T-cell (primary cell): ENCODE measurements around the gene ARHGEF18. TPM values are rescaled to one million over a fixed set of nuclear protein-coding genes. Genes with fewer than 3 reads are reported as not detected.
"Not testable (repeated sequence)": the region's sequence is repeated elsewhere in the genome, so short reads cannot be mapped to it uniquely, and the experiment has no call there.

ENCODE experiments used
- ATAC-seq, 4 experiments: fragments of 200-7000 bp in 3 of 4; fragments of 150-1000 bp in 1 of 4; cut with Tn5 transposase; replicated peaks in 1 of 4; 1 replicate in 3 of 4; 2 replicates in 1 of 4; pipeline ENCODE4 v1.10.0; 2021; ENCODE audit warnings: moderate library complexity in 3 of 4, mild to moderate bottlenecking in 2 of 4, moderate number of reproducible peaks in 1 of 4
- CTCF ChIA-PET, 2 donors: fragments of 300-600 bp; sonication (Branson Sonifier 250); formaldehyde crosslinking; loops; one replicate each; lab custom pipeline; 2022; ENCODE audit warnings: antibody characterized with exemption in 2 of 2; lab: Charles Lee
- POLR2A ChIA-PET, 2 donors: fragments of 300-600 bp; sonication (Branson Sonifier 250); formaldehyde crosslinking; loops; one replicate each; lab custom pipeline; 2022; ENCODE audit warnings: antibody characterized with exemption in 2 of 2; lab: Charles Lee
- DNase-seq, 35 experiments: peaks; one replicate each; pipeline versions ENCODE4 v3.0.0 to v3.0.0-alpha.2; 2013 to 2023
- H3K27ac ChIP-seq: one replicate; pipeline ENCODE4 v1.5.1; 2013; ENCODE audit warnings: low read length
- H3K27me3 ChIP-seq, 2 experiments: replicated peaks in 1 of 2; 1 replicate in 1 of 2; 2 replicates in 1 of 2; pipeline versions ENCODE4 v1.6.1 to v1.7.0; 2013; ENCODE audit warnings: low read length in 1 of 2, mixed read lengths in 1 of 2; ENCODE audit not compliant: control insufficient read depth in 2 of 2, insufficient read depth in 2 of 2; ENCODE audit errors: extremely low read depth in 1 of 2
- H3K36me3 ChIP-seq, 2 donors: 1 replicate in 1 of 2; 2 replicates in 1 of 2; pipeline versions ENCODE4 v1.6.1 to v1.7.0; 2013; ENCODE audit warnings: low read length in 1 of 2; ENCODE audit not compliant: control insufficient read depth in 2 of 2, insufficient read depth in 1 of 2; ENCODE audit errors: extremely low read depth in 1 of 2
- H3K4me1 ChIP-seq, 2 experiments: 1 replicate in 1 of 2; 2 replicates in 1 of 2; pipeline versions ENCODE4 v1.6.1 to v1.7.0; 2013; ENCODE audit warnings: low read length in 2 of 2, mixed read lengths in 1 of 2; ENCODE audit not compliant: insufficient read depth in 2 of 2, control insufficient read depth in 1 of 2; ENCODE audit errors: extremely low read depth in 1 of 2
- H3K4me3 ChIP-seq, 2 donors: 1 replicate in 1 of 2; 2 replicates in 1 of 2; pipeline versions ENCODE4 v1.5.1 to v1.7.0; 2013; ENCODE audit warnings: mild to moderate bottlenecking in 2 of 2, low read length in 1 of 2, moderate library complexity in 1 of 2; ENCODE audit not compliant: control insufficient read depth in 1 of 2; ENCODE audit errors: extremely low read depth in 1 of 2
- H3K9me3 ChIP-seq: 2 replicates; pipeline ENCODE4 v1.7.0; 2013
- H3K27ac Mint-ChIP-seq, 2 donors: one replicate each; pipeline ENCODE4 v1.8.0; 2020 to 2021; ENCODE audit warnings: mild to moderate bottlenecking in 2 of 2, mixed read lengths in 2 of 2
- H3K27me3 Mint-ChIP-seq, 2 donors: one replicate each; pipeline ENCODE4 v1.8.0; 2021 to 2022; ENCODE audit warnings: mixed read lengths in 2 of 2
- H3K36me3 Mint-ChIP-seq: one replicate; pipeline ENCODE4 v1.8.0; 2021; ENCODE audit warnings: mixed read lengths
- H3K4me1 Mint-ChIP-seq, 3 donors: one replicate each; pipeline ENCODE4 v1.8.0; 2020 to 2022; ENCODE audit warnings: mixed read lengths in 3 of 3, mild to moderate bottlenecking in 1 of 3
- H3K4me3 Mint-ChIP-seq, 3 donors: one replicate each; pipeline ENCODE4 v1.8.0; 2020 to 2022; ENCODE audit warnings: mild to moderate bottlenecking in 3 of 3, mixed read lengths in 3 of 3, moderate library complexity in 3 of 3
- H3K9me3 Mint-ChIP-seq, 3 donors: one replicate each; pipeline ENCODE4 v1.8.0; 2020 to 2022; ENCODE audit warnings: mixed read lengths in 3 of 3
- WGBS: methylation state at CpG from one replicate; pipeline ENCODE4 v1.1.5; 2013; ENCODE audit warnings: missing lambda C conversion rate; ENCODE audit not compliant: insufficient coverage; 5-methylcytosine and 5-hydroxymethylcytosine counted together
- total RNA-seq, 35 experiments: library from RNA in 6 of 35; stranded (reverse) in 6 of 35; fragments of 120-200 nt in 1 of 35; gene quantifications; one replicate each; pipeline versions ENCODE4 v1.2.1 to v1.2.4 and lab custom pipeline; 2013 to 2026

The ARHGEF18 gene
- total RNA-seq (100 to 1,000 TPM; 111 to 145 (median 126) TPM), total RNA-seq (lab: John Stamatoyannopoulos, UW) (61.7 to 780 (median 486) reads per million in 29 experiments)
- total RNA-seq (2013) = 83.0 TPM

DNA sequence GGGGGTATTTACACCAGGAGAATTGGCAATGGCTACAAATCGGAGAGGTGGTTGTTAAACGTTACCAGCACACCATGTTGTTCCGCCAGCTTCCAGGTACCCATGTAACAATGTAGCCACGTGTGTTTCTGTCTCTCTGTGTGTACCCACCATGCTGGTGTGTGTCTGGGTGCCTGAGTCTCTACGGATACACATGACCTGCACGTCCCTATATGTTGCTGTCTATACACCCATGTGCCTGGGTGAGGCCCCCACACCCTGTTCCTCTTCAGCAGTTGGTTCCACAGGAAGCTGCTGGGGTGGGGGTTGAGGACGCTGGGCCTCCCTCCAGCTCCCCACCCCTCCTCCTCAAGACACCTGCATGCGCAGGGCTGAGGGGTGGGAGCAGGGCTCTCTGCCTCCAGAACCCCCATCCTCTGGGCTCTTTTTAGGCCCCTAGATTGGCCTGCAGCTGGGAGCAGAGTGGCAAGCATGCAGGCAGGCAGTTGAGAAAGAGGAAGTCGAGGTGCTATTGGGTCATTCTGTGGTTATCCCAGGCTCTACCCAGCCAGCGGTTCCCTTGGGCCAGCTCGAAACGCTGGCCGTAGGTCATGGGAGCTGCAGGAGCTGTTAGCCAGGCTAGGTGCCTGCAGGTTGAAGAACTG lies at the start of gene ARHGEF18:
TSS of gene ARHGEF18 (plus strand) at position 351 of the 644 bp plus-strand sequence. CDS start 13,954 bp downstream, outside the sequence.
- CTCF ChIA-PET = no interaction called here
- H3K9me3 Mint-ChIP-seq = peaks cover 3 to 6% (median 3%) of the 10 kb centered on the region in 3 donors
- Histone ChIP-seq H3K36me3 (peaks cover 0 to 7% of the 10 kb centered on the region in 2 donors), H3K4me1 (peaks cover 20 to 70% of the 10 kb centered on the region in 2 experiments), H3K9me3 (no peaks in the 10 kb centered on the region), H3K27ac (peak within 1 kb of the TSS; percentile 60), H3K4me3 (peak within 1 kb of the TSS; percentile 66 to 96), H3K27me3 (no peaks in the 10 kb centered on the region)
- WGBS = 2% methylated on average over 7 of the region's 13 CpGs
- peak; percentile 42 to 85 (median 66) for DNase-seq
- no peaks in the 10 kb centered on the region for H3K27me3 Mint-ChIP-seq
- POLR2A ChIA-PET = interaction anchor here (0.5 to 0.6 kb wide), 3 partner anchors 153 to 277 kb away, joined by 4 to 9 read pairs (median 7); no protein-coding TSS in a partner anchor
- H3K4me1 Mint-ChIP-seq = peaks cover 62 to 82% (median 77%) of the 10 kb centered on the region in 3 donors
- peaks cover 30% of the 10 kb centered on the region for H3K36me3 Mint-ChIP-seq
- peak within 1 kb of the TSS; percentile 99 to 100 (median 99) for H3K4me3 Mint-ChIP-seq
- H3K27ac Mint-ChIP-seq = peak within 1 kb of the TSS; percentile 99
- ATAC-seq = peak; percentile 70 to 80 (median 74)

DNA sequence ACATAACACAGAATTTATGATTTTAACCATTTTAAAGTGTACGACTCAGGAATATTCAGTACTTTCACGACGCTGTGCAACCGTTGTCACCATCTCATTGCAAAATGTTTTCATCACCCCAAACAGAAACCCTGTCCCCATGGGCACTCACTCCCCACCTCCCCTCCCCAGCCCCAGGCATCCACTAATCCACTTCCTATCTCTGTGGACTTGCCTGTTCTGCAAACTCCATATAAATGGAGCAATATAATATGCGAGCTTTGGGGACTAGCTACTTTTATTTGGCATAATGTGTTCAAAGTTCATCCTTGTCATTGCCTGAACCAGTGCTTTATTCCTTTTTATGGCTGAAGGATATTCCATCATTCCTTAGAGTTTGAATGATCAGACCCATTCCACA lies 47.2 kb upstream of the ARHGEF18 start:
- no peak overlapping the region for H3K4me3 Mint-ChIP-seq
- Histone ChIP-seq H3K4me3 (no peak overlapping the region), H3K27ac (no peak overlapping the region), H3K36me3 (no peaks in the 10 kb centered on the region), H3K9me3 (no peaks in the 10 kb centered on the region), H3K27me3 (peaks cover 0 to 25% of the 10 kb centered on the region in 2 experiments), H3K4me1 (no peaks in the 10 kb centered on the region)
- H3K27me3 Mint-ChIP-seq = peaks cover 9 to 21% of the 10 kb centered on the region in 2 donors
- no peaks in the 10 kb centered on the region for H3K36me3 Mint-ChIP-seq
- H3K4me1 Mint-ChIP-seq = peaks cover 0 to 5% (median 0%) of the 10 kb centered on the region in 3 donors
- H3K27ac Mint-ChIP-seq = no peak overlapping the region
- DNase-seq (no peak), ATAC-seq (no peak)
- POLR2A ChIA-PET = interaction anchor here (0.5 to 0.6 kb wide), 3 partner anchors 11 to 148 kb away, joined by 3 to 5 read pairs (median 3); no protein-coding TSS in a partner anchor
- 93% methylated on average over 4 of the region's 5 CpGs for WGBS
- CTCF ChIA-PET = no interaction called here
- no peaks in the 10 kb centered on the region for H3K9me3 Mint-ChIP-seq

DNA sequence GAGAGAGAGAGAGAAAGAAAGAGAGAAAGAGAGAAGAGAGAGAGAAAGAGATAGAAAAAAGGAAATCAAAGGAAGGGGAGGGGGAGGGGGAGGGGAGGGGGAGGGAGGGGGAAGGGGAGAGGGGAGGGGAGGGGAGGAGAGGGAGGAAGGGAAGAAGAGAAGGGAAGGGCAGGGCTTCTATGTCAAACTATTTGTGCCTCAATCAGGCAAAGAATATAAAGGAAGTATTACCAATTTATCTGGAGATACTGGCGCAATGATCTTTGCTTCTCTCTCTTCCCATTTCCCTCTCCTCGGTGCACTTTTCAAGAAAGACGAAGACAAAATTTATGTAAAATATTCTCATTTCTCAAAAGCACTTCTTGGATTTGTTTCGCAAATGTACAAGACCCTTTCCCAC lies 45.3 kb upstream of the ARHGEF18 start:
- no peak for DNase-seq
- ChIA-PET CTCF (no interaction called here), POLR2A (no interaction called here)
- no peak overlapping the region for H3K4me3 ChIP-seq
- Mint-ChIP-seq H3K4me1 (peaks cover 0 to 5% (median 0%) of the 10 kb centered on the region in 3 donors), H3K9me3 (no peaks in the 10 kb centered on the region), H3K27me3 (peaks cover 5 to 8% of the 10 kb centered on the region in 2 donors), H3K4me3 (no peak overlapping the region), H3K36me3 (no peaks in the 10 kb centered on the region), H3K27ac (no peak overlapping the region)
- no peaks in the 10 kb centered on the region for H3K9me3 ChIP-seq
- WGBS = no CpG with 5 or more reads among the region's 4 CpGs
- H3K36me3 ChIP-seq = no peaks in the 10 kb centered on the region
- H3K4me1 ChIP-seq = no peaks in the 10 kb centered on the region
- H3K27ac ChIP-seq = no peak overlapping the region
- peaks cover 0 to 12% of the 10 kb centered on the region in 2 experiments for H3K27me3 ChIP-seq
- no peak for ATAC-seq

DNA sequence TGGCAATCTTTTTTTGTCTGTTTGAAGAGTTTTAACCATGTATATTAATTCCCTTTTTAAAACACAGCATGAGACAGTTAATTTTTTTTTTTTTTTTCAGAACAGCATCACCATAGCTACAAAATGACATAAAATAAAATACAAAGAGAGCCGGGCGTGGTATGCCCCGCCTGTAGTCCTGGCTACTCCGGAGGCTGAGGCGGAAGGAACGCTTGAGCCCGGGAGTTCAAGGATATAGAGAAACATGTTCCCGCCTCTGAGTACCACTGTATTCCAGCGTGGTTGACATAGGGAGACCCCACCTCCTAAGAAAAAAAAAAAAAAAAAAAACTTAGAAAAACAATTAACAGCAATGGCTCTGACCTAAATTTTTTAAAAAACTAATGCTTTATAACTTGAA lies 44.5 kb upstream of the ARHGEF18 start:
- no peaks in the 10 kb centered on the region for H3K4me1 ChIP-seq
- Mint-ChIP-seq H3K36me3 (no peaks in the 10 kb centered on the region), H3K4me3 (no peak overlapping the region), H3K9me3 (no peaks in the 10 kb centered on the region), H3K27ac (no peak overlapping the region), H3K27me3 (peaks cover 3 to 6% of the 10 kb centered on the region in 2 donors), H3K4me1 (peaks cover 0 to 5% (median 0%) of the 10 kb centered on the region in 3 donors)
- H3K27me3 ChIP-seq = peaks cover 0 to 8% of the 10 kb centered on the region in 2 experiments
- H3K9me3 ChIP-seq = no peaks in the 10 kb centered on the region
- no CpG with 5 or more reads among the region's 9 CpGs for WGBS
- no peak overlapping the region for H3K27ac ChIP-seq
- no peak overlapping the region for H3K4me3 ChIP-seq
- no peak for ATAC-seq
- ChIA-PET POLR2A (no interaction called here), CTCF (no interaction called here)
- no peaks in the 10 kb centered on the region for H3K36me3 ChIP-seq
- DNase-seq = no peak

DNA sequence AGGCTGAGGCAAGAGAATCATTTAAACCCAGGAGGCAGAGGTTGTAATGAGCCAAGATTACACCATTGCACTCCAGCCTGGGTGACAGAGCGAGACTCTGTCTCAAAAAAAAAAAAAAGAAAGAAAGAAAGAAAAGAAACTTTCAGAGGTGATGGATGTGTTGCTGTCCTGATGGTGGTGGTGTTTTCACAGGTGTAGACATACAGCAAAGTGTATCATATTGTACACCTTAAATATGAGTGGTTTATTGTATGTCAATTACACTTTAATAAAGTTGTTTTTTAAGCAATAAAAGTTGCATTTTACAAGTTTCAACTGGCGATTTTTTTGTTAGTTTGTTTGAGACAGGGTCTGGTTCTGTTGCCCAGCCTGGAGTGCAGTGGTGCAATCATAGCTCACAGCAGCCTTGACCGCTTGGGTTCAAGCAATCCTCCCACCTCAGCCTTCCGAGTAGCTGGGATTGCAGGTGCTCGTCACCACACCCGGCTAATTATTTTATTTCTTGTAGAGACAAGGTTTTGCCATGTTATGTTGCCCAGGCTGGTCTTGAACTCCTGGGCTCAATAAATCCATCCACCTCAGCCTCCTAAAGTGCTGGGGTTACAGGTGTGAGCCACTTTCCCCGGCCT lies 41.0 kb upstream of the ARHGEF18 start:
- no peaks in the 10 kb centered on the region for H3K9me3 Mint-ChIP-seq
- CTCF ChIA-PET = interaction anchor here in 1 of 2 donors (0.7 kb wide), 1 partner anchor 19 kb away, joined by 7 read pairs; no protein-coding TSS in a partner anchor

DNA sequence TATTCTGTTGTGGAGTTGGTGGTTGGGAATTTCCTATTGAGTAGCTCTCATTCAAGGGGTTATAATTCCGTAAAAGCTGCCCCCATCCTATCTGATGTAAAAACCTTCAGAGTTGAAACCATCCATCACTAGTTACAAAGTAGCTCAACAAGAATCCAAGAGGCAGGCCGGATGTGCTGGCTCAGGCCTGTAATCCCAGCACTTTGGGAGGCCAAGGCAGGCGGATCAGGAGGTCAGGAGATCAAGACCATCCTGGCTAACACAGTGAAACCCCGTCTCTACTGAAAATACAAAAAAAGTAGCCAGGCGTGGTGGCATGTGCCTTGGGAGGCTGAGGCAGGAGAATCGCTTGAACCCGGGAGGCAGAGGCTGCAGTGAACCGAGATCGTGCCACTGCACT lies 40.4 kb upstream of the ARHGEF18 start:
- H3K4me1 ChIP-seq, H3K4me3 ChIP-seq, CTCF ChIA-PET, ATAC-seq, H3K27ac ChIP-seq, H3K27ac Mint-ChIP-seq, H3K4me1 Mint-ChIP-seq, H3K36me3 ChIP-seq, H3K27me3 Mint-ChIP-seq, DNase-seq, H3K4me3 Mint-ChIP-seq, H3K27me3 ChIP-seq, H3K9me3 ChIP-seq, H3K9me3 Mint-ChIP-seq, H3K36me3 Mint-ChIP-seq, POLR2A ChIA-PET: not testable (repeated sequence)
- WGBS = 79% methylated on average over 2 of the region's 9 CpGs

More for the DNA sequence above, 41.0 kb upstream of the ARHGEF18 start:
- DNase-seq (no peak), ATAC-seq (no peak)
- POLR2A ChIA-PET = no interaction called here
- no peak overlapping the region for H3K4me3 ChIP-seq
- no peaks in the 10 kb centered on the region for H3K36me3 ChIP-seq
- Mint-ChIP-seq H3K4me3 (no peak overlapping the region), H3K36me3 (no peaks in the 10 kb centered on the region), H3K27ac (no peak overlapping the region), H3K27me3 (no peaks in the 10 kb centered on the region), H3K4me1 (peaks cover 0 to 5% (median 0%) of the 10 kb centered on the region in 3 donors)
- no peaks in the 10 kb centered on the region for H3K27me3 ChIP-seq
- H3K27ac ChIP-seq = no peak overlapping the region
- 93% methylated on average over 3 of the region's 7 CpGs for WGBS
- no peaks in the 10 kb centered on the region for H3K9me3 ChIP-seq
- H3K4me1 ChIP-seq = no peaks in the 10 kb centered on the region
